HepG2 (cell line): Measurements from ENCODE around the gene KDM6B. TPM values are rescaled to one million over a fixed set of nuclear protein-coding genes. Genes with fewer than 3 reads are reported as not detected.

ENCODE experiments used
- AGO1 ChIP-seq: fragments of 200-400 bp; formaldehyde crosslinking; IDR thresholded peaks from 2 replicates; pipeline ENCODE4 v1.6.1; 2017; ENCODE audit warnings: mild to moderate bottlenecking, low read depth, low read length, moderate library complexity; ENCODE audit not compliant: poor library complexity, severe bottlenecking
- BCL6 ChIP-seq: IDR thresholded peaks from 2 replicates; pipeline ENCODE4 v1.6.1; 2016; ENCODE audit warnings: missing genetic modification reagents, missing compliant biosample characterization
- CREM ChIP-seq, 2 experiments: sonication (generic) in 1 of 2; formaldehyde crosslinking in 1 of 2; IDR thresholded peaks; 2 replicates each; pipeline versions ENCODE4 v1.4.0 to v1.6.1; 2016 to 2020; ENCODE audit warnings: antibody characterized with exemption in 1 of 2, mild to moderate bottlenecking in 1 of 2, missing genetic modification reagents in 1 of 2
- GATA4 ChIP-seq: sonication (generic); IDR thresholded peaks from 2 replicates; pipeline ENCODE4 v1.6.1; 2016; ENCODE audit warnings: antibody characterized with exemption, low read depth, borderline replicate concordance
- HNRNPH1 ChIP-seq: fragments of 200-400 bp; formaldehyde crosslinking; optimal IDR thresholded peaks from 2 replicates; pipeline ENCODE3; 2017; ENCODE audit warnings: mild to moderate bottlenecking, low read depth, low read length
- IRX3 ChIP-seq: sonication (generic); formaldehyde crosslinking; IDR thresholded peaks from 2 replicates; pipeline ENCODE4 v1.8.1; 2023; ENCODE audit warnings: mild to moderate bottlenecking, low read depth, missing genetic modification reagents, borderline replicate concordance
- ISL2 ChIP-seq: sonication (generic); formaldehyde crosslinking; IDR thresholded peaks from 2 replicates; pipeline ENCODE4 v1.5.0; 2020; ENCODE audit warnings: missing genetic modification reagents
- MAFF ChIP-seq: IDR thresholded peaks from 2 replicates; pipeline ENCODE4 v1.6.1; 2011; ENCODE audit warnings: low read depth, low read length, improper control_type of control experiment
- NR2F2 ChIP-seq: IDR thresholded peaks from 2 replicates; pipeline ENCODE4 v1.6.1; 2012; ENCODE audit warnings: low read depth, inconsistent platforms, borderline replicate concordance
- POLR2G ChIP-seq: fragments of 200-400 bp; formaldehyde crosslinking; IDR thresholded peaks from 2 replicates; pipeline ENCODE4 v1.6.1; 2018; ENCODE audit warnings: mild to moderate bottlenecking, low read depth, low read length, moderate library complexity
- PPARG ChIP-seq: conservative IDR thresholded peaks from 2 replicates; pipeline ENCODE4 v1.6.1; 2016; ENCODE audit warnings: missing biosample characterization, missing genetic modification reagents
- SKI ChIP-seq: fragments of 450-650 bp; IDR thresholded peaks from one replicate; pipeline ENCODE4 v1.6.1; 2018; ENCODE audit warnings: mild to moderate bottlenecking; ENCODE audit not compliant: partially characterized antibody
- SOX13 ChIP-seq, 3 experiments: fragments of 450-650 bp in 1 of 3; sonication (generic) in 1 of 3; formaldehyde crosslinking in 1 of 3; IDR thresholded peaks in 2 of 3; conservative IDR thresholded peaks in 1 of 3; 2 replicates each; pipeline versions ENCODE4 v1.5.0 to v1.6.1; 2016 to 2020; ENCODE audit warnings: antibody characterized with exemption in 1 of 3, mild to moderate bottlenecking in 1 of 3, missing compliant biosample characterization in 1 of 3, missing genetic modification reagents in 1 of 3, moderate library complexity in 1 of 3
- SP4 ChIP-seq: sonication (generic); formaldehyde crosslinking; IDR thresholded peaks from 2 replicates; pipeline ENCODE4 v1.8.1; 2023; ENCODE audit warnings: mild to moderate bottlenecking, missing genetic modification reagents
- ZNF205 ChIP-seq: IDR thresholded peaks from 2 replicates; pipeline ENCODE4 v1.6.1; 2018; ENCODE audit warnings: missing biosample characterization, missing genetic modification reagents
- ZNF747 ChIP-seq: sonication (generic); formaldehyde crosslinking; IDR thresholded peaks from 2 replicates; pipeline ENCODE4 v1.8.1; 2023; ENCODE audit warnings: missing genetic modification reagents, mild to moderate bottlenecking, borderline replicate concordance
- ZNF781 ChIP-seq: sonication (generic); formaldehyde crosslinking; IDR thresholded peaks from 2 replicates; pipeline ENCODE4 v1.5.1; 2020; ENCODE audit warnings: borderline replicate concordance, mild to moderate bottlenecking, missing genetic modification reagents; ENCODE audit errors: not compliant biosample characterization
- ZNF83 ChIP-seq: sonication (generic); formaldehyde crosslinking; IDR thresholded peaks from 2 replicates; pipeline ENCODE4 v1.4.0; 2020; ENCODE audit warnings: missing genetic modification reagents, mild to moderate bottlenecking, borderline replicate concordance
- polyA plus RNA-seq, 8 experiments: library from polyadenylated mRNA; depleted of rRNA in 3 of 8; stranded (reverse) in 7 of 8; unstranded in 1 of 8; fragments of >200 nt; fragmentation: Illumina TruSeq in 4 of 8; extraction: Trizol in 4 of 8; gene quantifications; 2 replicates each; pipeline versions ENCODE4 v1.2.1 to v1.2.3, GENCODE V29; 2011 to 2016; ENCODE audit warnings: low read depth in 4 of 8, missing spikeins in 1 of 8, mixed read lengths in 1 of 8; ENCODE audit not compliant: insufficient read depth in 1 of 8
- total RNA-seq, 5 experiments: library from RNA; depleted of rRNA; stranded (reverse); fragments of >200 nt; fragmentation: Illumina TruSeq; extraction: Trizol; gene quantifications; 2 replicates each; pipeline ENCODE4 v1.2.3, GENCODE V29; 2016; ENCODE audit warnings: low read depth in 1 of 5
- TF ChIP-seq, protein P1 (sequence below): sonication (generic); formaldehyde crosslinking; IDR thresholded peaks from 2 replicates; pipeline ENCODE4 v1.5.1; 2020; ENCODE audit warnings: missing genetic modification reagents, mild to moderate bottlenecking, borderline replicate concordance
- TF ChIP-seq, protein P2 (sequence below): sonication (generic); formaldehyde crosslinking; IDR thresholded peaks from 2 replicates; pipeline ENCODE4 v1.8.0; 2022; ENCODE audit warnings: missing genetic modification reagents, mild to moderate bottlenecking, moderate library complexity, borderline replicate concordance
- TF ChIP-seq, protein P3 (sequence below): sonication (generic); formaldehyde crosslinking; IDR thresholded peaks from 2 replicates; pipeline ENCODE4 v1.4.0; 2020; ENCODE audit warnings: missing genetic modification reagents, borderline replicate concordance
- TF ChIP-seq, protein P4 (sequence below): sonication (generic); formaldehyde crosslinking; IDR thresholded peaks from 2 replicates; pipeline ENCODE4 v1.9.0; 2022; ENCODE audit warnings: missing genetic modification reagents, mild to moderate bottlenecking, borderline replicate concordance

Gene KDM6B
- total and polyA plus RNA-seq, 2 of the 13 experiments (the other 11 are each of a cell fraction or from before 2014, with no cell fraction given) = 1.3 to 2.1 TPM

DNA sequence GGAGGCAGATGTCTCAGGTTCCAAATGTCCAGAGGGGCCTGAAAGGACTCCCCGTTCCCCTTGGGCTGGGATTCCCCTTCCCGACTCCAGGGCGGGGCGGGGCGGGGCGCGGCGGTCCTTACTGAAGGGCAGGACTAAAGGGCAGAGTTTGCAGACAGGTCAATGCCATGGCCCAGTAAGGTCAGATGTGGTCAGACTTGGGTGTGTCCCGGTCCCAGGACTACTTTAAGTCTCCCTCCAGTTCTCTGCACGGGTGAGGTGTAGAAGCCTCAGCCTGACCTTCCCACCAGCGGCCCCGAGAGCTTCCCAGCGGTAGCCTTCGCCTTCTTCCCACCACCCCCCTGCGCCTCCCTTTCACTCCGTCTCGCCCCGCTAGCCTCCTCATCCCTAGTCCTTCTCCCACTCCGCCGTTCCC, 532 bp downstream of the KDM6B start (continued):
- TF ChIP-seq CREM (IDR thresholded peaks at IDR 0.05) = peak; percentile 26; the same call in 1 of the 2 replicates
- TF ChIP-seq CREM (CRISPR knock-in tag; IDR thresholded peaks at IDR 0.05) = no peak
- TF ChIP-seq, protein P1, sequence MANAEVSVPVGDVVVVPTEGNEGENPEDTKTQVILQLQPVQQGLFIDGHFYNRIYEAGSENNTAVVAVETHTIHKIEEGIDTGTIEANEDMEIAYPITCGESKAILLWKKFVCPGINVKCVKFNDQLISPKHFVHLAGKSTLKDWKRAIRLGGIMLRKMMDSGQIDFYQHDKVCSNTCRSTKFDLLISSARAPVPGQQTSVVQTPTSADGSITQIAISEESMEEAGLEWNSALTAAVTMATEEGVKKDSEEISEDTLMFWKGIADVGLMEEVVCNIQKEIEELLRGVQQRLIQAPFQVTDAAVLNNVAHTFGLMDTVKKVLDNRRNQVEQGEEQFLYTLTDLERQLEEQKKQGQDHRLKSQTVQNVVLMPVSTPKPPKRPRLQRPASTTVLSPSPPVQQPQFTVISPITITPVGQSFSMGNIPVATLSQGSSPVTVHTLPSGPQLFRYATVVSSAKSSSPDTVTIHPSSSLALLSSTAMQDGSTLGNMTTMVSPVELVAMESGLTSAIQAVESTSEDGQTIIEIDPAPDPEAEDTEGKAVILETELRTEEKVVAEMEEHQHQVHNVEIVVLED (CRISPR knock-in tag) = 0 out of 2 replicates have a peak, but pooled peaks have one; percentile 17
- no peak for TF ChIP-seq ZNF747 (CRISPR knock-in tag)
- no peak for TF ChIP-seq GATA4
- no peak for TF ChIP-seq SOX13 (IDR thresholded peaks at IDR 0.05)
- peak in 1 of 2 experiments; percentile 14; a peak in 1 of 4 replicates for TF ChIP-seq SOX13 (CRISPR knock-in tag; conservative IDR thresholded peaks at IDR 0.05 in 1 of 2, IDR thresholded peaks at IDR 0.05 in 1 of 2)
- TF ChIP-seq AGO1 = peak; percentile 19
- TF ChIP-seq ZNF83 (CRISPR knock-in tag) = no peak
- no peak for TF ChIP-seq ISL2
- TF ChIP-seq, protein P2, sequence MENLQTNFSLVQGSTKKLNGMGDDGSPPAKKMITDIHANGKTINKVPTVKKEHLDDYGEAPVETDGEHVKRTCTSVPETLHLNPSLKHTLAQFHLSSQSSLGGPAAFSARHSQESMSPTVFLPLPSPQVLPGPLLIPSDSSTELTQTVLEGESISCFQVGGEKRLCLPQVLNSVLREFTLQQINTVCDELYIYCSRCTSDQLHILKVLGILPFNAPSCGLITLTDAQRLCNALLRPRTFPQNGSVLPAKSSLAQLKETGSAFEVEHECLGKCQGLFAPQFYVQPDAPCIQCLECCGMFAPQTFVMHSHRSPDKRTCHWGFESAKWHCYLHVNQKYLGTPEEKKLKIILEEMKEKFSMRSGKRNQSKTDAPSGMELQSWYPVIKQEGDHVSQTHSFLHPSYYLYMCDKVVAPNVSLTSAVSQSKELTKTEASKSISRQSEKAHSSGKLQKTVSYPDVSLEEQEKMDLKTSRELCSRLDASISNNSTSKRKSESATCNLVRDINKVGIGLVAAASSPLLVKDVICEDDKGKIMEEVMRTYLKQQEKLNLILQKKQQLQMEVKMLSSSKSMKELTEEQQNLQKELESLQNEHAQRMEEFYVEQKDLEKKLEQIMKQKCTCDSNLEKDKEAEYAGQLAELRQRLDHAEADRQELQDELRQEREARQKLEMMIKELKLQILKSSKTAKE = peak; percentile 90
- TF ChIP-seq POLR2G = no peak
- TF ChIP-seq SP4 (CRISPR knock-in tag) = 0 out of 2 replicates have a peak, but pooled peaks have one; percentile 6
- no peak for TF ChIP-seq ZNF205 (CRISPR knock-in tag)
- TF ChIP-seq, protein P3, sequence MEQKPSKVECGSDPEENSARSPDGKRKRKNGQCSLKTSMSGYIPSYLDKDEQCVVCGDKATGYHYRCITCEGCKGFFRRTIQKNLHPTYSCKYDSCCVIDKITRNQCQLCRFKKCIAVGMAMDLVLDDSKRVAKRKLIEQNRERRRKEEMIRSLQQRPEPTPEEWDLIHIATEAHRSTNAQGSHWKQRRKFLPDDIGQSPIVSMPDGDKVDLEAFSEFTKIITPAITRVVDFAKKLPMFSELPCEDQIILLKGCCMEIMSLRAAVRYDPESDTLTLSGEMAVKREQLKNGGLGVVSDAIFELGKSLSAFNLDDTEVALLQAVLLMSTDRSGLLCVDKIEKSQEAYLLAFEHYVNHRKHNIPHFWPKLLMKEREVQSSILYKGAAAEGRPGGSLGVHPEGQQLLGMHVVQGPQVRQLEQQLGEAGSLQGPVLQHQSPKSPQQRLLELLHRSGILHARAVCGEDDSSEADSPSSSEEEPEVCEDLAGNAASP (CRISPR knock-in tag) = peak; percentile 58; the same call in 1 of the 2 replicates
- 0 out of 2 replicates have a peak, but pooled peaks have one; percentile 22 for TF ChIP-seq IRX3 (CRISPR knock-in tag)
- 0 out of 2 replicates have a peak, but pooled peaks have one; percentile 15 for TF ChIP-seq BCL6 (CRISPR knock-in tag)
- TF ChIP-seq SKI = peak; percentile 97
- TF ChIP-seq MAFF = no peak
- TF ChIP-seq ZNF781 = no peak
- TF ChIP-seq, protein P4, sequence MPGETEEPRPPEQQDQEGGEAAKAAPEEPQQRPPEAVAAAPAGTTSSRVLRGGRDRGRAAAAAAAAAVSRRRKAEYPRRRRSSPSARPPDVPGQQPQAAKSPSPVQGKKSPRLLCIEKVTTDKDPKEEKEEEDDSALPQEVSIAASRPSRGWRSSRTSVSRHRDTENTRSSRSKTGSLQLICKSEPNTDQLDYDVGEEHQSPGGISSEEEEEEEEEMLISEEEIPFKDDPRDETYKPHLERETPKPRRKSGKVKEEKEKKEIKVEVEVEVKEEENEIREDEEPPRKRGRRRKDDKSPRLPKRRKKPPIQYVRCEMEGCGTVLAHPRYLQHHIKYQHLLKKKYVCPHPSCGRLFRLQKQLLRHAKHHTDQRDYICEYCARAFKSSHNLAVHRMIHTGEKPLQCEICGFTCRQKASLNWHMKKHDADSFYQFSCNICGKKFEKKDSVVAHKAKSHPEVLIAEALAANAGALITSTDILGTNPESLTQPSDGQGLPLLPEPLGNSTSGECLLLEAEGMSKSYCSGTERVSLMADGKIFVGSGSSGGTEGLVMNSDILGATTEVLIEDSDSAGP (CRISPR knock-in tag) = no peak
- TF ChIP-seq HNRNPH1 = peak; percentile 41
- TF ChIP-seq PPARG (CRISPR knock-in tag) = no peak
- peak; percentile 57; the same call in 1 of the 2 replicates for TF ChIP-seq NR2F2
